GM12878 (cell line): Measurements from ENCODE around the gene SMAP1.

ENCODE experiments used
- CREM ChIP-seq: IDR thresholded peaks from 2 replicates; pipeline ENCODE4 v1.6.1; 2014; ENCODE audit warnings: antibody characterized with exemption, low read depth
- KLF5 ChIP-seq: fragments of 450-650 bp; IDR thresholded peaks from 2 replicates; pipeline ENCODE4 v1.6.1; 2014; ENCODE audit warnings: mild to moderate bottlenecking; ENCODE audit not compliant: partially characterized antibody
- RFX5 ChIP-seq: IDR thresholded peaks from 2 replicates; pipeline ENCODE4 v1.6.1; 2011; ENCODE audit warnings: low read depth, low read length, improper control_type of control experiment
- RUNX3 ChIP-seq: IDR thresholded peaks from 2 replicates; pipeline ENCODE4 v1.6.1; 2012; ENCODE audit warnings: low read length, inconsistent platforms
- SIX5 ChIP-seq: IDR thresholded peaks from 2 replicates; pipeline ENCODE4 v1.6.1; 2011; ENCODE audit warnings: mild to moderate bottlenecking, low read depth, low read length, moderate library complexity; ENCODE audit not compliant: severe bottlenecking
- SUZ12 ChIP-seq: fragments of 200-600 bp; sonication (generic); IDR thresholded peaks from one replicate; pipeline ENCODE4 v1.6.1; 2018; ENCODE audit warnings: antibody characterized with exemption, mild to moderate bottlenecking; ENCODE audit not compliant: unreplicated experiment
- TARDBP ChIP-seq: IDR thresholded peaks from 2 replicates; pipeline ENCODE4 v1.6.1; 2016; ENCODE audit warnings: borderline replicate concordance
- TCF12 ChIP-seq: IDR thresholded peaks from 2 replicates; pipeline ENCODE4 v1.6.1; 2011; ENCODE audit warnings: low read depth, mild to moderate bottlenecking, low read length
- TF ChIP-seq, protein P1 (sequence below), 3 experiments: IDR thresholded peaks in 2 of 3; conservative IDR thresholded peaks in 1 of 3; 2 replicates each; pipeline ENCODE4 v1.5.1; 2011; ENCODE audit warnings: low read depth in 3 of 3, low read length in 3 of 3, mild to moderate bottlenecking in 3 of 3, control low read depth in 2 of 3, moderate library complexity in 2 of 3, inconsistent platforms in 1 of 3, mixed read lengths in 1 of 3; ENCODE audit not compliant: control insufficient read depth in 2 of 3, insufficient read depth in 1 of 3; ENCODE audit errors: extremely low read depth in 1 of 3
- TF ChIP-seq, protein P2 (sequence below): IDR thresholded peaks from 2 replicates; pipeline ENCODE4 v1.6.1; 2011; ENCODE audit warnings: mild to moderate bottlenecking, low read depth, low read length, moderate library complexity; ENCODE audit not compliant: insufficient replicate concordance
- TF ChIP-seq, protein P3 (sequence below): fragments of 450-650 bp; IDR thresholded peaks from 2 replicates; pipeline ENCODE4 v1.6.1; 2016; ENCODE audit warnings: mild to moderate bottlenecking

DNA sequence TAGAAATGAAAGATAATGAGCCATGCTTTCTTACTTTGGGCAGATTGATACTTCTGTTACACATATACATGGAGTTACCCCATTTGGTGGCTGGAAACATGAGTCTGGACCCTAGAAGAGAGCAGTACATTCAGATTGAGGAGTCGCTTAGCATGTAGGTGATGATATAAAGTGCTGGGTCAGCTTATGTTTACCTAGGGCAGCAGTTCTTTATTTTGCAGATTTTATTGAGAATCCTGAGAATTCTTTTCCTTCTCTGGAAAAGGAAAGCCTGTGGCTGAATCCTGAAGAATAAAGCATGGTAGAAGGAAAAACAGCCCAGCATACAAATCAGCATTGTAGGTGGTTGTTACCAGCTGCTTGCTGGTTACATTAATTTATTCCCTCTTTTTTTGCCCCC is 91.2 kb downstream of the SMAP1 start:
- TF ChIP-seq, protein P1, sequence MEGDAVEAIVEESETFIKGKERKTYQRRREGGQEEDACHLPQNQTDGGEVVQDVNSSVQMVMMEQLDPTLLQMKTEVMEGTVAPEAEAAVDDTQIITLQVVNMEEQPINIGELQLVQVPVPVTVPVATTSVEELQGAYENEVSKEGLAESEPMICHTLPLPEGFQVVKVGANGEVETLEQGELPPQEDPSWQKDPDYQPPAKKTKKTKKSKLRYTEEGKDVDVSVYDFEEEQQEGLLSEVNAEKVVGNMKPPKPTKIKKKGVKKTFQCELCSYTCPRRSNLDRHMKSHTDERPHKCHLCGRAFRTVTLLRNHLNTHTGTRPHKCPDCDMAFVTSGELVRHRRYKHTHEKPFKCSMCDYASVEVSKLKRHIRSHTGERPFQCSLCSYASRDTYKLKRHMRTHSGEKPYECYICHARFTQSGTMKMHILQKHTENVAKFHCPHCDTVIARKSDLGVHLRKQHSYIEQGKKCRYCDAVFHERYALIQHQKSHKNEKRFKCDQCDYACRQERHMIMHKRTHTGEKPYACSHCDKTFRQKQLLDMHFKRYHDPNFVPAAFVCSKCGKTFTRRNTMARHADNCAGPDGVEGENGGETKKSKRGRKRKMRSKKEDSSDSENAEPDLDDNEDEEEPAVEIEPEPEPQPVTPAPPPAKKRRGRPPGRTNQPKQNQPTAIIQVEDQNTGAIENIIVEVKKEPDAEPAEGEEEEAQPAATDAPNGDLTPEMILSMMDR (IDR thresholded peaks at IDR 0.05 in 2 of 3, conservative IDR thresholded peaks at IDR 0.05 in 1 of 3; ENCODE audit: control insufficient read depth in 2 of 3, extremely low read depth in 1 of 3, insufficient read depth in 1 of 3, low read depth in 3 of 3, low read length in 3 of 3): no peak
- TF ChIP-seq, protein P2, sequence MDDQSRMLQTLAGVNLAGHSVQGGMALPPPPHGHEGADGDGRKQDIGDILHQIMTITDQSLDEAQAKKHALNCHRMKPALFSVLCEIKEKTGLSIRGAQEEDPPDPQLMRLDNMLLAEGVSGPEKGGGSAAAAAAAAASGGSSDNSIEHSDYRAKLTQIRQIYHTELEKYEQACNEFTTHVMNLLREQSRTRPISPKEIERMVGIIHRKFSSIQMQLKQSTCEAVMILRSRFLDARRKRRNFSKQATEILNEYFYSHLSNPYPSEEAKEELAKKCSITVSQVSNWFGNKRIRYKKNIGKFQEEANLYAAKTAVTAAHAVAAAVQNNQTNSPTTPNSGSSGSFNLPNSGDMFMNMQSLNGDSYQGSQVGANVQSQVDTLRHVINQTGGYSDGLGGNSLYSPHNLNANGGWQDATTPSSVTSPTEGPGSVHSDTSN: no peak
- TF ChIP-seq SUZ12 (no peak), TCF12 (no peak), RFX5 (no peak), KLF5 (no peak), CREM (no peak), RUNX3 (no peak), TARDBP (no peak), SIX5 (no peak)
- TF ChIP-seq, protein P3, sequence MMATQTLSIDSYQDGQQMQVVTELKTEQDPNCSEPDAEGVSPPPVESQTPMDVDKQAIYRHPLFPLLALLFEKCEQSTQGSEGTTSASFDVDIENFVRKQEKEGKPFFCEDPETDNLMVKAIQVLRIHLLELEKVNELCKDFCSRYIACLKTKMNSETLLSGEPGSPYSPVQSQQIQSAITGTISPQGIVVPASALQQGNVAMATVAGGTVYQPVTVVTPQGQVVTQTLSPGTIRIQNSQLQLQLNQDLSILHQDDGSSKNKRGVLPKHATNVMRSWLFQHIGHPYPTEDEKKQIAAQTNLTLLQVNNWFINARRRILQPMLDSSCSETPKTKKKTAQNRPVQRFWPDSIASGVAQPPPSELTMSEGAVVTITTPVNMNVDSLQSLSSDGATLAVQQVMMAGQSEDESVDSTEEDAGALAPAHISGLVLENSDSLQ: no peak
